HG02981 (cell line): ENCODE data around the gene AGO1.
"Not testable (repeated sequence)": the region's sequence is repeated elsewhere in the genome, so short reads cannot be mapped to it uniquely, and the experiment has no call there.

Source experiments
- ATAC-seq: cut with Tn5 transposase; IDR thresholded peaks from one replicate; pipeline ENCODE4 v1.9.1; 2021; ENCODE audit warnings: mild to moderate bottlenecking, moderate library complexity; ENCODE audit not compliant: unreplicated experiment

AGO1 gene

DNA sequence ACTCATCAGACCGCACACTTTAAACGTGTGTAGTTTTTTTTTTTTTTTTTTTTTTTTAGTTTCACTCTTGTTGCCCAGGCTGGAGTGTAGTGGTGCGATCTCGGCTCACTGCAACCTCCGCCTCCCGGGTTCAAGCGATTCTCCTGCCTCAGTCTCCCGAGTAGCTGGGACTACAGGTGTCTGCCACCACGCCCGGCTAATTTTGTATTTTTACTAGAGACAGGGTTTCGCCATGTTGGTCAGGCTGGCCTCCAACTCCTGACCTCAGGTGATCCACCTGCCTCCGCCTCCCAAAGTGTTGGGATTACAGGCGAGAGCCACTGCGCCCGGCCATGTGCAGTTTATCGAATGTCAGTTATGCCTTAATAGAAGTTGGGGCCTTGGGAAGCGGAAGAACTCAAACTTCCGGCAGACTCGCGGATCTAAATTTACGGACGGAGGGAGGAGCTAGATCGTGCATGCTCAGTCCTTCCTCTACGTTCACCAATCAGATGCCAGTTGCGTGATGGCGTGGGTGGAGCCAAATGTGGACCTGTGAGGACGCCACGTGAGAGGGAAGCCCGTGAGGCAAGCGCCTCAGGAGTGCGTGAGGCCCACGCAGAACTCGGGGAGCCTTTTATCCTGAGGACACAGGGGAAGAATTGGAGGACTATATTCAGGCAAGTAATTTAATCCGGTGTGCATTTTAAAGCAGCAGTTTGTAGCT is 13.6 kb upstream of the AGO1 start:
- not testable (repeated sequence) for ATAC-seq

DNA sequence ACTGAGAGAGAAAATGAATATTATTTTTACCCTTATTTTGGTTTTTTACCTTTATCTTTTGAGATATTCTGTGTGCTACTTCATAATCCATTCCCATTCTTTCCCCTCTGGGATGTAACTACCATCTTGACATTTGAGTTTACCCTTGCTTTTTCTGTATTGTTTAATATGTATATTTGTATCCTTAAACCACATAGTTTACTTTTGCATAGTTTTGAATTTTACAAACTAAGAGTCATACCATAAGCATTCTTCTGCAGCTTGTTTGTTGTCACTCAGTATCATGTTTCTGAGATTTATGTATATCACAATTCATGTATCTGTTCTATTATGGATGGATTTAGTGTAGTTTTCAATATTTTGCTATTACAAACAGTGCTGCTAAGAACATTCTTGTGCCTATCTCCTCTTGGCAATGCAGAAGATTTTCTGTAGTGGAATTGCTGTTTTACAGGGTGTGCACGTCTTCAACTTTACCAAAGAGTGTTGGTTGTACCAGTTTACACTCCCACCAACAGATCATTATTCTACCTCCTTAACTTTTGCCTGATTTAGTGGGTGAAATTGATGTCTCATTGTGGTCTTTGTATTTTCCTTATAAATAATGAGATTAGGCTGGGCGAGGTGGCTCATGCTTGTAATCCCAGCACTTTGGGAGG is 12.2 kb upstream of the AGO1 start:
- no peak for ATAC-seq

DNA sequence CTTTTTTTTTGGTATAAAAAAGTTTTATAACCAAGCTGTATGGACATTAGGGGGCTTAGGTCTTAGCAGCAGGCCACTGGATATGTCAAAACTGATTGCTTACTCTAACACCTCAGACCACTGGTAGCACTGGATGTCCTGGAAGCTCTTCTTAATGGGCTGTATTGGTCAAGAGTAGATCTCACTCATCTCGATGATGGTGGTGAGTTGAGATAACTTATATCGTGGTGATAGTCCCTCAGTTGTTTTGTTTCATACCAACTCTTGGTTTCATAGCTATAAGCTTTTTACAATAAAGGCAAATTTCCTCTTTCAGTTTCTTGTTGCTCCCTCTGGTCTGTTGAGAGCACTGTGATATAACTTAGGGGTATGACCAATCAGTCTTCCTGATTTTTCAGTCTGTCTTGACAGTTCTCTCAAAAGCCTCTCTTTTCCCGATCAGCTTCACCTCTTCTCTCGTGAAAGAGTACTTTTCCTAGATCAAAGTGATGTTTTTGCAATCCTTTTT is 9.7 kb upstream of the AGO1 start:
- ATAC-seq, result no peak

DNA sequence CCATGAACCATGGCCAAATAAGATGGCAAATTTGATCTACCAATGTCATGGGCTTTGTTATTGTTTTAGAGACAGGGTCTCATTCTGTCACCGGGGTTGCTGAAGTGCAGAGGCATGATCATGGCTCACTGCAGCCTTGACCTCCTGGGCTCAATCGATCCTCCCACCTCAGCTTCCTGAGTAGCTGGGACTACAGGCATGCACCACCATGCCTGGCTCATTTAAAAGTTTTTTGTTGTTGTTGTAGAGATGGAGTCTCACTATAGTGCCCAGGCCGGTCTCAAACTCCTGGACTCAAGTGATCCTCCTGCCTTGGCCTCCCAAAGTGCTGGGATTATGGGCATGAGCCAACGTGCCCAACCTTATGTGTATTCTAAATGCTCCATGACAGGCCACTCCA is 8.9 kb upstream of the AGO1 start:
- not testable (repeated sequence) for ATAC-seq

DNA sequence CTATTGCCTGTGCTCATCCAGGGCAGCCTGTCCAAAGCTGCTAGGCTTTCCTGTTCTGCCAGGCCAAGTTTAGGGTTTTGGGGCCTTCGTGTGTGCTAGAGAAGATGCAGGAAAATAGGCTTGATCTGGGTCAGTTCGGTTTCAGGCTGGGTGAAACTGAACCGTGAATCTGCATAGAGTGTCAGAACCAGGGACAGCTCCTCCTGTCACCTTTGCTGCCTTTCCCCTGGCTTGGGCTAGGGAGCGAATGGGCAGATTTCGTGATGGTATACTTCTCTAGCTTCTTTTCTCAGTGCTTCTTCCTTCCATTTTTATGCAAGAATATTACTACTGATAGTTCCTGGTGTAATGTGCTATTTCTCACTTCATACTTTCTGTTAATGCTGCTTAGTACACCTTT is 6.0 kb upstream of the AGO1 start:
- ATAC-seq, result no peak

DNA sequence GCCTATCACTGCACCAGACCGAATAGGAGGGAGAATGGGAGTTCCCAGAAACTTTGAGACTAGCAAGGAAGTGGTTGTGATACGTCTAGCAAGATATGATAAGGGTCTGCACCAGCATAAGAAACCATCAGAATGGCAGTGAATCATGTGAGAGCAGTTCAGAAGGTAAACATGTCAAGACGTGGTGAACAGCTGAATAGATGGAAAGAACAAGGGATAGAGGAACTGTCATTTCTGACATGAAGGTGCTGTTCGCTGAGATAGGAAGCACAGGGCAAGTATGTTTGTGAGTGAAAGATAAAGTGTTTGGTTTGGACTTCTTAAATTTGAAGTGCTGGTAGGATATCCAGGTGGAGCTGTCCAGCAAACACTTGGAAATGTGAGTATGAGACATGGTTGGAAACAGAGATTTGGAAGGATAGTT is 1.1 kb upstream of the AGO1 start:
- no peak for ATAC-seq

DNA sequence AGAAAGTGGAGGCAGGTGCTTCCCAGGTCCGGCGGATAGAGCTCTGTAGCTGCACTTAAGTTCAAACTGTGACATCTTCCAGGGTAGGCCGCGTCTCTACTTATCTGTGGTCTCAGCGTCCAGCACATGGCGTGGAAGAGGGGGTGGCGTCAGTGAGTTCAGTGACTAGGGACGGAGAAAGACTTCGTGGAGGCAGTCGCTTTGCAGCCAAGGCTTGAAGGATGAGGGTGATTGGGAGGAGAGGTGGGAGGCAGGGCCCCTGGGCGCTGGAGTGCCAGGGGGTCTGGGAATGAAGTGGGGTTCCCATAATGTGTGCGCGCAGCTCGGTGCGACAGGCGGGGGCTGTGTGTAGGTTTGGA is 444 bp upstream of the AGO1 start:
- no peak for ATAC-seq

DNA sequence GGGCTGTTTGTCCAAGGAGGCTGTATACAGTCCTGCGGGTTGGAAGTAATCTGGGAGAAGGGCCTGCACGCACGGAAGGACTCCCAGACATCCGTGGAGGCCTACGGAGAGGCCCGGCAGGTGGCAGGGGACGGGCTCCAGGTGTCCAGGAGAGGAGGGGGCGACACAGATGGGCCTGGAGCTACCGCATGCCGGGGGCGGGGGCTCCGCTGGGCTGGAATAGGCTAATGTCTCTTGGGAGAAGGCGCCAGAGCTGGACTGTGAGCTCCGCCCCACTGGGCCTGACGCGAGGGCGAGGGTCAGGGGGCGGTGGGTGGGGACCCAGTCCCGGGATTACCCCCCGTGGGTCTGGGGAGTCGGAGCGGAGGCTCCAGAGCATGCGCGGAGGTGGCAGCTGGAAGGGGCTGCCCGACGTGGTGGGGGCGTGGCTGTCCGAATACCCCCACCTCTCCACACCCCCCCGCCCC is 659 bp downstream of the AGO1 start:
- ATAC-seq, result peak; percentile 17

DNA sequence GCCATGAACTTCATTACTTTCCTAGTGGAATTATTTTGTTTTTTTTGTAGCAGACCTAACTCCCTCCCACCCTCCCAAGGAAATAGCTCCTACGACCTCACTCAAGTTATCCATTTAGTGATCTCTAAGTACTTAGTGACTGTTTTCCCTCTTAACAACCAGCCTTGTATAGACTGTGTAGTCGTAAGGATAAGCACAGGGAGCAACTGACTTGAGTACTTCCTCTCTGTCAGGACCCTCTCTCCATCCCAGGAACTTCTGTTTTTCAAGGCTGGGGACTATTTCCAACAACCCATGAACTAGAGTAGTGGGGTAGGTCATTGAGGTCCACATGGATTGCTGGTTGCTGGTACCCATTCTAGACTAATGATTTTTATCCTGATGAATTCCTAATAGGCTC is 1.9 kb downstream of the AGO1 start:
- no peak for ATAC-seq

DNA sequence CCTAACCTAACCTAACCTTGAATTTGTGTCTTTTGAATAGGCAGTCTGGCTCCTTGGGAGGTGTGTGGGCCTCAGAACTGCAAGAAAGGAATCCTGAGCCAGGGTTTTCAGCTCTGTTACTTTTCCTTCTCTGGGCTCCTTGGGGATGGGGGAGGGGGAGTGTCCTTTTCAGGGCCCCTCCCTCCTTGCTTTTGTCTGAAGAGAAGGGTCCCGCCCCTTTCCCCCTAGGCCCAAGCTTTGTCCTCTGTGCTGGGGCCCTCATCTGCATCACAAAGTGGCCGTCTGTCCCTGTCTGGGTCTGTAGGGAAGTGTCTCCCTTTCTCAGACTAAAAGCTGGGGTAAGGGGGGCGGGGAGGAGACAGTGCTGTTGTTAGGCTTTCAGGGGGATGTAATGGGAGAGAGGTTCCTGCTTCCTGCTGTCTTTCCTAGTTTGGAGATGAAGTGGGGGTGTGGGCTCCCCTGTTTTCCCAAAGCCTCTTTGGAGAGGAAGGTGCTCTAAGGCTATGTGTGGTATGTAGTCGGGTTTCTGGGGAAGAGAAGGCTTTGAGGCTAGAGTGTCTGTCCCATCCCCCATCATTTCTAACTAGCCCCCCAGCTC is 3.1 kb downstream of the AGO1 start:
- ATAC-seq, result no peak

DNA sequence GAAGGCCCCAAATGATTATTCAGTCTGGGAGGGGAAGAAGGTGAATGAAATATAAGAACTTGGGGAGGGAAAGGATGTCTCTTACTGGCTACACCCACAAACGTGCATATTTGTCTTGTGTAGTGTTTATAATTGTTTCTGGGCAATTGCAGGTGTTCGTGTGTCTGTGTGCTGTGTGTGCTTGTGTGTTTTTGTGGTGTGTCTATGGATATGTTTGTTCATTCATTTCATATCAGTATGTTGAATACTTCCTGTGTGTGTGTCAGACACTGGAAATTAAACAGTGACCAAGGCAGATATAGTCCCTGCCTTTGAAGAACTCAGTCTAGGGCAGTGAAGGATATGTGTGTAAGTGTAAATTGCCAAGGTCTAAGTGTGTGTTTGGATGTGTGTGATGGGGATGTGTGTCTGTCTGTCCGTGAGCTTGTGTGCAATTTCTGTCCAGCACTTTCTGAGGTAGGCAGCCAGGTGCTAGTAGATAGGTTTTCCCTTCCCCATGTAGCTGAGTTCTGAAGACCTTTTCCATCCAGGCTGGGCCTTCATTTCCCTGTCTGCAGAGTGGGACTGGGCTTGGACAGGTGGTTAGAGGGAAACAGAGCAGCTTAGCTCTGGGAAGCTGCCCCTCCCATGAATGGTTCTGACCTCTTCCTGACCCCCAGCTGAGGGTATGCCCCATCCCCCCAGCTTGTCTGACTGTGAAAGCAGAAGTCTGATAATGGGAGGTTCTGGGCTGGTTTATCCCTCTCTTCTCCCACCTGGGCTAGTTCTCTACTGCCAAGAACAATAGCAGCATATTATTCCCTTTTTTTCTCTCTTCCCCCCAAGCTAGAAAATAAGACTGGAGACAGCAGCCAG is 3.8 kb downstream of the AGO1 start:
- ATAC-seq, result no peak

DNA sequence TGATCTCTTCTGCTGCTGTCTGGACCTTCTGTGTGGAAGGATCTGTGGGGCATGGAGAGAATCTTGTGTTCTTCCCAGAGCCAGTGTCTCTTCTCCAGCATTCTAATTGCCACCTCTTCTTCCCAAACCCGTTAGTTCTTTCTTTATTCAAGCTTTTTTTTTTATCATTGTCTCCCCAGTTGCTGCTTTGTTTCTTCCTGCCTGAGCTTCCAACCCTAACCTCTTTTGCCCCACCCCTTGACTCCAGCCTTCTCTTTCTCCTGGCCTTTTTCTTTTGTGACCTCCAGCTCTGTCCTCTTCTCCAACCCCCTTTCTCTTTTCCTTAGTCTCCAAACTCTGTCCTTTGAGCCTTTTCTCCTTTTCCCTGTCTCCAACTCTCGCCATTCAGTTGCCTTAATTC is 4.5 kb downstream of the AGO1 start:
- no peak for ATAC-seq

DNA sequence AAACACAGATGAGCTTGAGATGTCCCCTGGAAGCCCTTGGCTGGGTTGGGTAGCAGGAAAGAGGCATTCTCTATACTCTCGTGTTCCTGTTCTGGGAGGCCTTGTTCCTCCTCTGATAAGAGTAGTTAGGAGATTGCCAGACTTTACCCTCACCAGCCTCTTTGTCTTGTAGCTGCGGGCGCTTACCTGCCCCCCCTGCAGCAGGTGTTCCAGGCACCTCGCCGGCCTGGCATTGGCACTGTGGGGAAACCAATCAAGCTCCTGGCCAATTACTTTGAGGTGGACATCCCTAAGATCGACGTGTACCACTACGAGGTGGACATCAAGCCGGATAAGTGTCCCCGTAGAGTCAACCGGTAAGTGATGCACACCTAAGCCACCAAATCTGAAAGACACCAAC is 5.2 kb downstream of the AGO1 start:
- ATAC-seq, result no peak

DNA sequence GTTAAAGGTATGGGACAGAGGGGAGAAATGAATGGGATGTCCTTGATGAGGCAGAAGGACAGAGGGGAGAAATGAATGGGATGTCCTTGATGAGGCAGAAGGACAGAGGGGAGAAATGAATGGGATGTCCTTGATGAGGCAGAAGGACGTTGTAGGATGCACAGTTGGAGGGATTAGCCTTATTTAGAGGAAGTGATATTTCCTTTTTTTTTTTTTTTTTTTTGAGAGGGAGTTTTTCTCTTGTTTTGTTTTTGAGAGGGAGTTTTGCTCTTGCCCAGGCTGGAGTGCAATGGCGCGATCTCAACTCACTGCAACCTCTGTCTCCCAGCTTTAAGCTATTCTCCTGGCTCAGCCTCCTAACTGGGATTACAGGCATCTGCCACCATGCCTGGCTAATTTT is 6.0 kb downstream of the AGO1 start:
- ATAC-seq, result not testable (repeated sequence)

DNA sequence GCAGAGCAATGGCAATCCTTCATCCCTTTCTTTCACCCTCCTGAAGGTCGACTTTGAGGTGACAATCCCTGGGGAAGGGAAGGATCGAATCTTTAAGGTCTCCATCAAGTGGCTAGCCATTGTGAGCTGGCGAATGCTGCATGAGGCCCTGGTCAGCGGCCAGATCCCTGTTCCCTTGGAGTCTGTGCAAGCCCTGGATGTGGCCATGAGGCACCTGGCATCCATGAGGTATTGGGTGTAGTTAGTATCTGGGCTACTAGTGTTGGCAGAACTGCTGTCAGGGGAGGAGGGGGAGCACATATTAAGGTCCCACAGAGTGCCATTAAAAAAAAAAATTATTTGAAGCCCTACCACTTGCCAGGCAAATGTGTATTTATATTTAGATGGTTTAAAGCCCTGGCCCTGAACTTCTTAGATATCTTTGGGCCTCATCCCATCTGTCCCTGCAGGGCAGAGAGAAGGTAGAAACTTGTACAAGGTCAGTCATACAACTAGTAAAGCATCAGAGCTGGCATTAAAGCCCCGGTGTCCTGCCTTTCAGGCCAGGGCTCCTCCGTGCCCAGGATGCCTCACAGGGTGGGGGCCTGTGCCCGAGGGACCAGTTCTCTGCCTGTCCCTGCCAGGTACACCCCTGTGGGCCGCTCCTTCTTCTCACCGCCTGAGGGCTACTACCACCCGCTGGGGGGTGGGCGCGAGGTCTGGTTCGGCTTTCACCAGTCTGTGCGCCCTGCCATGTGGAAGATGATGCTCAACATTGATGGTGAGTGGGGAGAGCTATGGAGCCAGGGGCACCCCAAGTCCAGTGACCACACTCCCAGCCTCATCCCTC is 10.3 kb downstream of the AGO1 start:
- no peak for ATAC-seq

DNA sequence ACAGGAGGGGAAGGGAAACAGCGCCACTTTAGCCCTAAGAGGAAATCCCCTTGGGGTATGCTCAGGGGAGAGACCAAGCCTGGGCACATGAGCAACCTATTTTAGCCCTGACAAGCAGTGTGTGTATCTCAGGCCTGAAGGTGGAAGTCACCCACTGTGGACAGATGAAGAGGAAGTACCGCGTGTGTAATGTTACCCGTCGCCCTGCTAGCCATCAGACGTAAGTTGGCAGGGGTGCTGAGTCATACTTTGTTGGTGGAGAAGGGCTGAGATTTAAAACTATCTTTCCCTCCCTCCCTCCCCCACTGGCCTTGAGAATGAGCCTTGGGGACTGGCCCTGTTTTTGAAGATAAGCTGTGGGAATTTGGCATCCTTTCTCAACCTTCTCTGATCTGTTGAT is 11.2 kb downstream of the AGO1 start:
- ATAC-seq, result no peak

DNA sequence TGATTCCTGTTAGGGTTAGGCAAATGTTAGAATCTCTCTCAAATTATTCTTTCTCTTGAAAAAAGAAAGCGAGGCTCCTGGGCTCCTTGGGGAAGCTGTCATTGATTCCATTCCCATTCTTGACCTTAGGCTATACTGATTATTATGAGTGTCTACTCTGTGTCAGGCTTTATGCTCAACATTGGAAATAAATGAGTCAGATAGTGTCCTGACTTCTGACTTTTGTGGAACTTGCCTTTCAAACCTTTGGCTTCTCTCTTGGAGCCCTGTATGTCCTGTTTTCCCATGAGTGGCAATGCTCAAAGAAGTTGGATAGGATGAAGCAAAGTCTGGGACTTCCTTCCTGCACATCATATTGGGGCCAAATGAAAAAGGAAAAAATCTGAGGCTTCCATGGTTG is 11.6 kb downstream of the AGO1 start:
- ATAC-seq, result no peak

DNA sequence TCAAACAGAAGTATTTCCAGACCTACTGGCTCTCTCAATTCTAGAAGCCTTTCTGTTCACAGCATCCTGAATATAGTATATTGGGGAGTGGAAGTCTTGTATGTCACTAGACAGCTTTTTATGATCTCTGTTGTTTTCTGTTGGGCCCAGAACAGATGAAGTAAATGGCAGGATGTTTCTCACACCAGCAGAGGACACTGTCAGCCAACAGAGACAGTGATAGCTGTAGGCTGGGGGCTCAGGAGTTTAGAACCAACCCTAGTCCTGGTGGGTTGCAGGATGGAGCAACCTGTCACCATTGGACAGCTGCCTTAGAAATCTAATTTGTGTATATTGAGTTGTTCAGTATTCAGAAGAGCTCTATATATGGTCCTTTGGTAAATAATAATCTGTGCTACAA is 16.9 kb downstream of the AGO1 start:
- ATAC-seq, result no peak

DNA sequence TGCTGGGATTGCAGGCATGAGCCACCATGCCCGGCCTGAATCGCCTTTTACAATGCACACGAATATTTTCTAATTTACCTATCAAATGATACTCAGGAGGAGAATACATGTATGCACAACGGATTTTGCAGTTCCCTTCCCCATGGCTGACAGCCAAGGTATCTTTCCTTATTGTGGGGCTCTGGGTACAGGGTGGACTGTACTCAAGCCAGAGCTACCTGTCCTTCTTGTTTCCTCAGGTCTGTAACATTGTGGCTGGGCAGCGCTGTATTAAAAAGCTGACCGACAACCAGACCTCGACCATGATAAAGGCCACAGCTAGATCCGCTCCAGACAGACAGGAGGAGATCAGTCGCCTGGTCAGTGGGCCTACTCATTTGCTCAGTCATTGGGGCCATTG is 18.2 kb downstream of the AGO1 start:
- no peak for ATAC-seq

DNA sequence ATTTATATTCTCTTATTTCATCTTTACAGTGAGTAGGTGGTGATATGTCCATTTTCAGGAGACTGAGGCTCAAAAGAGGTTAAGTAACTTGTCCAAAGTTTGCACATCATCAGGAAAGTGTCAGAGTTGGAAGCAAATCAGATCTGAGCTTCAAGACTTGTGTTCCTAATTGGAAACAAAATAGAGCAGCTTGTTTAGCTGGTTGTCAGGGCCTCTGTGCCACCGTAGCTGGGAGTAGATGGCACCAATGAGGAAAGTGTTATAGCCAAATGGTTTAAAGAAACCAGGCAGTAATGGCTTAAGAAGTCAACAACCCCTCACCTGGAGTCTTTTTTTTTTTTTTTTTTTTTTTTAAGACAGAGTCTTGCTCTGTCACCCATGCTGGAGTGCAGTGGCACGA is 19.7 kb downstream of the AGO1 start:
- ATAC-seq, result no peak
